ENCODE measurements around the gene TMEM138. TPM values are rescaled to one million over a fixed set of nuclear protein-coding genes. Genes with fewer than 3 reads are reported as not detected.

Gene TMEM138
- total RNA-seq, 3 donors from 2014 or later, result 35.2 to 38.2 (median 37.8) TPM

- H3K4me3 ChIP-seq, result no peak overlapping the region
- no peaks in the 10 kb centered on the region for H3K9me3 ChIP-seq
- ATAC-seq (no peak), DNase-seq (no peak)
- intact Hi-C loops (cut with DNase I, micrococcal nuclease), result no loop called here
- TF ChIP-seq CTCF (IDR thresholded peaks at IDR 0.05), result no peak
- peaks cover 16% of the 10 kb centered on the region for H3K4me1 ChIP-seq (ENCODE audit: low read depth)
- H3K36me3 ChIP-seq (ENCODE audit: low read depth), result no peaks in the 10 kb centered on the region
These were observed 32.3 kb upstream of the TMEM138 start for GRCh38 chr11:61329871-61330270.

DNA sequence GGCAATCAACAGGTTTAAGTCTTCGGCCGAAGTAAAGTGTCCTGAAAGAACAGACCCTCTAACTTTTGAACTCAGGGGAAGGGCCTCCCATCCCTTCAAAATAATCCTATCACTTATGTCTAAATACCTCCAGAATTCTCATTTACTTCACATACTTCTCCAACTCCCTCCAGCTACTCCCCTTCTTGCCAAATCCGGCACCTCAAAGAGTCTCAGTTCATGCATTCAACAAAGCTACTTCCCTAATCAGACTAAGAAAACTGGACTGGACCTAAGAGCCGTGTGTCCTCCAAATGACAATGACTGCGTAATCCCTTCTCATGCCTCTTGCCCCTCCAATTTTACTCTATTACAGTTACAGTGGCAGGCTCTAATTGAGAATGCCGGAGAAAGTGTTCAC, 30.5 kb upstream of the TMEM138 start:
- intact Hi-C loops (cut with DNase I, micrococcal nuclease), result no loop called here
- ATAC-seq, result no peak
- Histone ChIP-seq H3K4me3 (no peak overlapping the region), H3K4me1 (ENCODE audit: low read depth) (peaks cover 28% of the 10 kb centered on the region), H3K9me3 (no peaks in the 10 kb centered on the region), H3K36me3 (ENCODE audit: low read depth) (no peaks in the 10 kb centered on the region)
- no peak for TF ChIP-seq CTCF (IDR thresholded peaks at IDR 0.05)
- no peak for DNase-seq

GRCh38 chr11:61332281-61332796, 29.8 kb upstream of the TMEM138 start:
- DNase-seq (no peak), ATAC-seq (no peak)
- Histone ChIP-seq H3K36me3 (ENCODE audit: low read depth) (no peaks in the 10 kb centered on the region), H3K4me1 (ENCODE audit: low read depth) (peaks cover 28% of the 10 kb centered on the region), H3K4me3 (peak overlapping the region; percentile 100), H3K9me3 (no peaks in the 10 kb centered on the region)
- intact Hi-C loops (cut with DNase I, micrococcal nuclease), result no loop called here
- no peak for TF ChIP-seq CTCF (IDR thresholded peaks at IDR 0.05)

DNA sequence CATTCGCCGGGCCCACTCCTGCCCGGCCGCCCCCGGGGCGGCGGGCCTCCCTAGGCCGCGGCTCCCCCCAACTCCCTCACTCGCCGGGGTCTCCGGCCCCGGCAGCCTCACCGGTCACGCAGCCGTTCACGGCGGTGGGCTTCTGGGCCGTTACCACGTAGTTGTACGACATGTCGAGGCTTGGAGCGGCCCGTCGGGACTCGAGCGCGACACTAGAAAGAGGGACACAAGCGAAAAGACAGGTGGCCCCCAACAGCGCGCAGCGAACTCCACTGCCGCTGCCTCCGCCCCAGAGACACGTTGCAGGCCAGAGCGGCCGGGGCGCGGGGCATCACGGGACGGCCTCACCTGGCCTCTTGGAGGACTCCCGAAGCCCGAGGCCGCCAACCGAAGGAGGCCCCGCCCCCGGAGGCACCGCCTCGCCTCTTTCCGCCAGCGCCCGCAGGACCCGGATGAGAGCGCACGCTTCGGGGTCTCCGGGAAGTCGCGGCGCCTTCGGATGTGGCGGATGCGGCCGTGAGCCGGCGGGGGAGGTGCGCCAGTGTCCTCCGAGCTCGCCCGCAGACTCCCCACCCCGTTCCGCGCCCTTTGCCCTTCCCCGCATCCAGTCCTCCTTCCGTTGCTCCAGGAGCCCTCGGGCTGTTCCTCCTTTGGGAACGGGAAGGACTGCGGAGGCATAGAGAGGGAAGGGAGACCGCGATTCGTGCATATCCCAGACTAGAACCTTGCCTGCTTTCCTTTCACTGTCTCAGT, 29.2 kb upstream of the TMEM138 start, which contains the start of the genes DDB1 and TKFC:
TSS of gene DDB1 (minus strand) at position 309 of the 753 bp plus-strand sequence. CDS start at position 172, 137 bp downstream.
TSS of gene TKFC (plus strand) at position 432 of the 753 bp plus-strand sequence. CDS start 1,501 bp downstream, outside the sequence.
- intact Hi-C loops (cut with DNase I, micrococcal nuclease), result no loop called here
- H3K4me1 ChIP-seq (ENCODE audit: low read depth), result peaks cover 28% of the 10 kb centered on the region
- no peaks in the 10 kb centered on the region for H3K36me3 ChIP-seq (ENCODE audit: low read depth)
- peak; percentile 96 for ATAC-seq
- peak; percentile 96 to 98 (median 98) for DNase-seq
- H3K9me3 ChIP-seq, result no peaks in the 10 kb centered on the region
- H3K4me3 ChIP-seq, result peak within 1 kb of the TSS; percentile 100
- TF ChIP-seq CTCF (IDR thresholded peaks at IDR 0.05), result no peak

DNA sequence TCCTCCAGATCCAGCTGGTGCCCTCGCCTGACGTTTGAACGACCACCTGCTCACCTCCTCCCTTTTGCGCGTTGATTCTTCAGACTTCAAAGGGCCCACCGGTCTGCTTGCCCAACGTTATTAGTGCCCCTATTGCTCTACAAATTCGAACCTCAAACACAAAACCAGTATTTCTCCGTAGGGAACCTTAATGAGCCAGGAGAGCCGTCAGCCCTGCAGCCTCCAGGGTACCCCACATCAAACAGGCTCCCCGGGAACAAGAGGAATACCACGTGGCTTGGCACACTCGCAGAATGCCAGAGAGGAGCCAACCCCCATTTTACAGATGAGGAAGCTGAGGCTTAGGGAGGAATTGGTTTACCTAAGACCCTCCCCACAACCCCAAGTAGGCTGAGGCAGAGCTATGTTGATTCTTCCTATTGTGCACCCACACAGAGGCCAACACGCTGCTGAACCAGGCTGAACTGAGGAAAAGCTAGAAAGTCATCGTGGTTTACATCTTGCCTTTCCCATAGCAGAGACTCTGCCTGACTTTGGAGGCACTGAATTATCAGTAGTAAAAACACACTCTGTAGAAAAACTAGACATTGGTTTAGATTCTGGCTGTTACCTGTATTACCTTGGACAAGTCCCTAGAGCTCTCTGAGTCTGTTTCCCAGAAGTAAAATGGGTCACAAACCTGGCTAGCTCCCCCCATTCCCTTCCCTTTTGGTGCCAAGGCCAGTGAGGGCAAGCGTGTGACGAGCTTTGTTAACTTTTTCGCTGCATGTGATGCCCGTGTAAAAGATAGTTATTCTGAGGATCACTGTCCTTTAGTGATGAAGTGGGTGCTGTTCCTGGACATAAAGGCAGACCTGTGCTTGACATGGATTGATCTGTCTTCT, 28.4 kb upstream of the TMEM138 start:
- H3K4me3 ChIP-seq, result peak overlapping the region; percentile 100
- DNase-seq, result peak in 1 of 3 donors; percentile 37
- no peaks in the 10 kb centered on the region for H3K36me3 ChIP-seq (ENCODE audit: low read depth)
- ATAC-seq, result no peak
- no peak for TF ChIP-seq CTCF (IDR thresholded peaks at IDR 0.05)
- intact Hi-C loops (cut with DNase I, micrococcal nuclease), result no loop called here
- H3K9me3 ChIP-seq, result no peaks in the 10 kb centered on the region
- H3K4me1 ChIP-seq (ENCODE audit: low read depth), result peaks cover 28% of the 10 kb centered on the region
